HepG2 (cell line): Measurements from ENCODE around the gene CCNQ. TPM values are rescaled to one million over a fixed set of nuclear protein-coding genes. Genes with fewer than 3 reads are reported as not detected.

Experiments used
- ATAC-seq: fragments of 200-7000 bp; cut with Tn5 transposase; 3 replicates; pipeline ENCODE4 v1.9.1; 2020; ENCODE audit warnings: mild to moderate bottlenecking, moderate library complexity
- BruUV-seq: library from RNA; stranded (reverse); fragments of 400-500 nt; replicated peaks from 2 replicates; lab custom pipeline; 2021; lab: Mats Ljungman, UMichigan
- CTCF ChIA-PET: fragments of 300-600 bp; formaldehyde crosslinking; extraction: SDS; loops from one replicate; lab custom pipeline; 2021; ENCODE audit warnings: low total read pairs, inconsistent platforms, low intra/inter-chr PET ratio; lab: Yijun Ruan, JAX
- POLR2A ChIA-PET: fragments of 350-600 bp; sonication (Branson Sonifier 250); formaldehyde crosslinking; loops from one replicate; lab custom pipeline; 2020; ENCODE audit warnings: antibody characterized with exemption, inconsistent platforms; lab: Yijun Ruan, JAX
- DNase-seq: peaks from one replicate; pipeline ENCODE4 v3.0.0-alpha.2; 2015; ENCODE audit warnings: low spot score
- FAIRE-seq: peaks from 3 replicates; lab custom pipeline; 2011; peaks lifted over from hg19 to GRCh38; lab: Jason Lieb, UNC
- H2AFZ ChIP-seq: one replicate; pipeline ENCODE4 v1.6.1; 2011; ENCODE audit warnings: low read length, inconsistent platforms
- H3K27ac ChIP-seq: fragments of 300-600 bp; 3 replicates; pipeline ENCODE4 v1.8.0; 2011; ENCODE audit warnings: mixed run types, mild to moderate bottlenecking, mixed read lengths, low read length, inconsistent platforms; ENCODE audit not compliant: insufficient read depth; ENCODE audit errors: extremely low read length
- H3K27me3 ChIP-seq, 2 experiments: fragments of 200-600 bp in 1 of 2; 2 replicates in 1 of 2; 3 replicates in 1 of 2; pipeline versions ENCODE4 v1.6.0 to v1.8.0; 2011; ENCODE audit warnings: low read length in 2 of 2, mild to moderate bottlenecking in 2 of 2, moderate library complexity in 2 of 2, inconsistent platforms in 1 of 2; ENCODE audit not compliant: insufficient read depth in 2 of 2, control insufficient read depth in 1 of 2
- H3K36me3 ChIP-seq, 2 experiments: fragments of 200-600 bp in 1 of 2; replicated peaks in 1 of 2; 2 replicates in 1 of 2; 3 replicates in 1 of 2; pipeline versions ENCODE4 v1.5.1 to v1.8.0; 2011; ENCODE audit warnings: low read length in 2 of 2, inconsistent platforms in 1 of 2; ENCODE audit not compliant: insufficient read depth in 2 of 2, control insufficient read depth in 1 of 2
- H3K4me1 ChIP-seq: 2 replicates; pipeline ENCODE4 v1.5.1; 2012; ENCODE audit warnings: low read length, inconsistent platforms; ENCODE audit not compliant: insufficient read depth
- H3K4me2 ChIP-seq: 2 replicates; pipeline ENCODE4 v1.6.0; 2011; ENCODE audit warnings: low read depth, low read length, inconsistent platforms
- H3K4me3 ChIP-seq, 3 experiments: fragments of 200-600 bp in 1 of 3; sonication (generic), shearing (Covaris generic) in 1 of 3; replicated peaks in 1 of 3; 2 replicates each; pipeline ENCODE4 v1.5.1; 2011 to 2016; ENCODE audit warnings: low read length in 3 of 3, inconsistent platforms in 2 of 3, low read depth in 2 of 3, mild to moderate bottlenecking in 2 of 3, control low read depth in 1 of 3, mixed read lengths in 1 of 3; ENCODE audit not compliant: insufficient read depth in 1 of 3
- H3K79me2 ChIP-seq: one replicate; pipeline ENCODE4 v1.6.1; 2011; ENCODE audit warnings: low read length, inconsistent platforms; ENCODE audit not compliant: insufficient read depth
- H3K9ac ChIP-seq: 2 replicates; pipeline ENCODE4 v1.6.0; 2011; ENCODE audit warnings: mild to moderate bottlenecking, low read depth, low read length, inconsistent platforms; ENCODE audit not compliant: insufficient read depth
- H3K9me3 ChIP-seq: 2 replicates; pipeline ENCODE4 v1.5.1; 2012; ENCODE audit warnings: mild to moderate bottlenecking, low read length
- H4K20me1 ChIP-seq: 2 replicates; pipeline ENCODE4 v1.6.0; 2011; ENCODE audit warnings: inconsistent platforms, mild to moderate bottlenecking, low read length, moderate library complexity; ENCODE audit not compliant: insufficient read depth
- KLF12 ChIP-seq: sonication (generic); formaldehyde crosslinking; IDR thresholded peaks from 2 replicates; pipeline ENCODE4 v1.4.0; 2020; ENCODE audit warnings: missing genetic modification reagents, borderline replicate concordance
- RFX1 ChIP-seq: fragments of 450-650 bp; IDR thresholded peaks from 2 replicates; pipeline ENCODE4 v1.6.1; 2017
- RFXANK ChIP-seq: IDR thresholded peaks from 2 replicates; pipeline ENCODE4 v1.6.1; 2016
- SMAD9 ChIP-seq: sonication (generic); formaldehyde crosslinking; IDR thresholded peaks from 2 replicates; pipeline ENCODE4 v1.5.1; 2020; ENCODE audit warnings: mild to moderate bottlenecking, missing genetic modification reagents
- ZNF253 ChIP-seq: sonication (generic); formaldehyde crosslinking; IDR thresholded peaks from 2 replicates; pipeline ENCODE4 v1.8.0; 2022; ENCODE audit warnings: mild to moderate bottlenecking, missing genetic modification reagents, borderline replicate concordance
- ZNF598 ChIP-seq: sonication (generic); formaldehyde crosslinking; IDR thresholded peaks from 2 replicates; pipeline ENCODE4 v1.5.1; 2020; ENCODE audit warnings: mild to moderate bottlenecking, missing genetic modification reagents, borderline replicate concordance
- ZNF749 ChIP-seq: sonication (generic); formaldehyde crosslinking; IDR thresholded peaks from 2 replicates; pipeline ENCODE4 v1.8.0; 2022; ENCODE audit warnings: mild to moderate bottlenecking, missing genetic modification reagents, moderate library complexity, borderline replicate concordance
- WGBS: methylation state at CpG from one replicate; pipeline ENCODE4 v1.1.6; 2017; ENCODE audit warnings: low lambda C conversion rate; 5-methylcytosine and 5-hydroxymethylcytosine counted together
- in situ Hi-C: cut with HindIII; loops from 2 replicates; pipeline ENCODE4 v1.10.0; 2017; ENCODE audit warnings: low pct_unique_long_range_greater_than_20kb; ENCODE audit not compliant: extremely low pct_ligation_motif_present
- intact Hi-C: fragments of 100-400 bp; cut with micrococcal nuclease; formaldehyde crosslinking; loops from one replicate; pipeline ENCODE4 v1.10.0; 2022; ENCODE audit not compliant: unreplicated experiment
- polyA plus RNA-seq, 8 experiments: library from polyadenylated mRNA; depleted of rRNA in 3 of 8; stranded (reverse) in 7 of 8; unstranded in 1 of 8; fragments of >200 nt; fragmentation: Illumina TruSeq in 4 of 8; extraction: Trizol in 4 of 8; gene quantifications; 2 replicates each; pipeline versions ENCODE4 v1.2.1 to v1.2.3, GENCODE V29; 2011 to 2016; ENCODE audit warnings: low read depth in 4 of 8, missing spikeins in 1 of 8, mixed read lengths in 1 of 8; ENCODE audit not compliant: insufficient read depth in 1 of 8
- total RNA-seq, 5 experiments: library from RNA; depleted of rRNA; stranded (reverse); fragments of >200 nt; fragmentation: Illumina TruSeq; extraction: Trizol; gene quantifications; 2 replicates each; pipeline ENCODE4 v1.2.3, GENCODE V29; 2016; ENCODE audit warnings: low read depth in 1 of 5
- TF ChIP-seq, protein P1 (sequence below): sonication (generic); formaldehyde crosslinking; IDR thresholded peaks from 2 replicates; pipeline ENCODE4 v1.5.0; 2020; ENCODE audit warnings: missing genetic modification reagents
- TF ChIP-seq, protein P2 (sequence below): IDR thresholded peaks from 2 replicates; pipeline ENCODE4 v1.6.1; 2016; ENCODE audit warnings: missing genetic modification reagents, missing compliant biosample characterization
- TF ChIP-seq, protein P3 (sequence below): sonication (generic); IDR thresholded peaks from 2 replicates; pipeline ENCODE4 v1.6.1; 2016; ENCODE audit warnings: low read depth, borderline replicate concordance
- TF ChIP-seq, protein P4 (sequence below): sonication (generic); formaldehyde crosslinking; IDR thresholded peaks from 2 replicates; pipeline ENCODE4 v1.4.0; 2020; ENCODE audit warnings: low read depth, missing genetic modification reagents
- TF ChIP-seq, protein P5 (sequence below): IDR thresholded peaks from 2 replicates; pipeline ENCODE4 v1.6.1; 2016; ENCODE audit warnings: control low read depth

The CCNQ gene
- total and polyA plus RNA-seq, 2 of the 13 experiments (the other 11 are each of a cell fraction or from before 2014, with no cell fraction given), result 15.0 to 25.5 TPM

DNA sequence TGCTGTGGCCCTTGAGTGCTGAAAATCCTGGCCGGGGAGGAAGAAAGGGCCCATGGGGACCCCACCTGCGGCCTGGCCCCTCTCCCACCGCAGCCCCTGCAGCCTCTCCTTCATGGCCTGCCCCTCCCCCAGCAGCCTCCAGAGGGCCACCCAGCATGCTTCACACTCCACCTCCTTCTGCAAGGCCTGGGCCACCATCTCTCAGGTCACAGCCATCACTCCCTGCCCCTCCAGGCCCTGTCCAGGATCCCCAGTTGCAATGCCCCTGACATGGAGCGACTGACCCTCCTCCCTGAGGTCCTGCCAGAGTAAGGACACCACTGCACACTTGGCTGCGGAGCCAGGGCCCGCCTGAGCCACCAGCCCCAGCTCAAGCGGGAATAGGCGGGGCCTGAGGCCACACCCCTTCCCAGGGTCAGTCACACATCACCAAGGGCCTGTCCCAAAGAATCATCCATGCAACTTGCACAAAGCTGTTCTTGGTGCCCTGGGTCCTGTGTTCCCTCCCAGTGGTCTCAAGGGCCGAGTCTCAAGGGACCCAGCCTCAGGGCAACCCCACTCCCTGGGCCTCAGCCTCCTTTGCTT is 32.9 kb downstream of the CCNQ start (continued):
- TF ChIP-seq, protein P1, sequence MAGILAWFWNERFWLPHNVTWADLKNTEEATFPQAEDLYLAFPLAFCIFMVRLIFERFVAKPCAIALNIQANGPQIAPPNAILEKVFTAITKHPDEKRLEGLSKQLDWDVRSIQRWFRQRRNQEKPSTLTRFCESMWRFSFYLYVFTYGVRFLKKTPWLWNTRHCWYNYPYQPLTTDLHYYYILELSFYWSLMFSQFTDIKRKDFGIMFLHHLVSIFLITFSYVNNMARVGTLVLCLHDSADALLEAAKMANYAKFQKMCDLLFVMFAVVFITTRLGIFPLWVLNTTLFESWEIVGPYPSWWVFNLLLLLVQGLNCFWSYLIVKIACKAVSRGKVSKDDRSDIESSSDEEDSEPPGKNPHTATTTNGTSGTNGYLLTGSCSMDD (CRISPR knock-in tag), result no peak
- no peak for TF ChIP-seq RFXANK (CRISPR knock-in tag)

DNA sequence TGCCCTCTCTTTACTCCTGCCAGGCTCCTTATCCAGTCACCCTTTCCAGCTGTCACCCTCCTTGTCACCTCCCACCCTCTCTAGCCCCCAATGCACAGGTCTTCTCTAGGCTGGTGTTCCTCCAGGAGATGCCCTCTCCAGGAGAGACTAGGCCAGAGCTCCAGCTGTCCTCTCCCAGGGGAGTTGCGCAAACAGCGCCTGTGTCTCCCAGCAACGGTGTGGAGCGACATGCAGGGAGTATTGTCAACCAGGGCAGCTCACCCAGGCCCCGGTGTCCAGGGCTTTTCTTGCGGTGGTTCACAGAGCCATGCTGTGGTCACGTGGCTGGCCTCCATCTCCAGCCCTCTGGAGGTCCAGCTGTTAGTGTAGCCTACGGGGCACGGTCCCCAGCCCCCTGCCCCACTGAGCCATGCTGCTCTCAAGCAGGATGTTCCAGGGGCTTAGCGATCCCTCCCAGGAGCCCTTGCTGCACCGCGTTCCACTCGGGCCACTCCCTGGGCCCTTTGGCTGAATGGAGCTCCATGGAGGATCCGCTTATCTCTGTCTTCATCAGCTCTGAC is 34.8 kb downstream of the CCNQ start:
- Histone ChIP-seq H3K9ac (no peak overlapping the region), H3K4me1 (peaks cover 11% of the 10 kb centered on the region), H3K9me3 (no peaks in the 10 kb centered on the region), H3K4me3 (no peak overlapping the region), H3K79me2 (no peaks in the 10 kb centered on the region), H3K4me2 (no peak overlapping the region), H3K27me3 (peaks cover 2 to 33% of the 10 kb centered on the region in 2 experiments; a peak in 4 of 5 replicates), H2AFZ (no peak overlapping the region), H3K36me3 (no peaks in the 10 kb centered on the region), H4K20me1 (no peaks in the 10 kb centered on the region), H3K27ac (no peak overlapping the region)
- ChIA-PET CTCF (no interaction called here), POLR2A (no interaction called here)
- FAIRE-seq (peak; percentile 54), ATAC-seq (peak; percentile 81), DNase-seq (peak; percentile 31)
- in situ Hi-C loops (loop anchor here (5.0 kb wide), 1 partner anchor 43 kb away; no protein-coding TSS in a partner anchor), intact Hi-C loops (no loop called here)
- BruUV-seq, result no TSS peak
- WGBS, result 24% methylated on average over 5 of the region's 14 CpGs
- TF ChIP-seq KLF12 (CRISPR knock-in tag) (no peak), RFX1 (peak; percentile 63; the same call in 1 of the 2 replicates), SMAD9 (no peak), ZNF598 (CRISPR knock-in tag) (no peak), ZNF253 (no peak), ZNF749 (CRISPR knock-in tag) (no peak)
- TF ChIP-seq, protein P2, sequence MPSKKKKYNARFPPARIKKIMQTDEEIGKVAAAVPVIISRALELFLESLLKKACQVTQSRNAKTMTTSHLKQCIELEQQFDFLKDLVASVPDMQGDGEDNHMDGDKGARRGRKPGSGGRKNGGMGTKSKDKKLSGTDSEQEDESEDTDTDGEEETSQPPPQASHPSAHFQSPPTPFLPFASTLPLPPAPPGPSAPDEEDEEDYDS (CRISPR knock-in tag), result no peak
- TF ChIP-seq, protein P3, sequence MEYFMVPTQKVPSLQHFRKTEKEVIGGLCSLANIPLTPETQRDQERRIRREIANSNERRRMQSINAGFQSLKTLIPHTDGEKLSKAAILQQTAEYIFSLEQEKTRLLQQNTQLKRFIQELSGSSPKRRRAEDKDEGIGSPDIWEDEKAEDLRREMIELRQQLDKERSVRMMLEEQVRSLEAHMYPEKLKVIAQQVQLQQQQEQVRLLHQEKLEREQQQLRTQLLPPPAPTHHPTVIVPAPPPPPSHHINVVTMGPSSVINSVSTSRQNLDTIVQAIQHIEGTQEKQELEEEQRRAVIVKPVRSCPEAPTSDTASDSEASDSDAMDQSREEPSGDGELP, result peak; percentile 77; the same call in 1 of the 2 replicates
- TF ChIP-seq, protein P4, sequence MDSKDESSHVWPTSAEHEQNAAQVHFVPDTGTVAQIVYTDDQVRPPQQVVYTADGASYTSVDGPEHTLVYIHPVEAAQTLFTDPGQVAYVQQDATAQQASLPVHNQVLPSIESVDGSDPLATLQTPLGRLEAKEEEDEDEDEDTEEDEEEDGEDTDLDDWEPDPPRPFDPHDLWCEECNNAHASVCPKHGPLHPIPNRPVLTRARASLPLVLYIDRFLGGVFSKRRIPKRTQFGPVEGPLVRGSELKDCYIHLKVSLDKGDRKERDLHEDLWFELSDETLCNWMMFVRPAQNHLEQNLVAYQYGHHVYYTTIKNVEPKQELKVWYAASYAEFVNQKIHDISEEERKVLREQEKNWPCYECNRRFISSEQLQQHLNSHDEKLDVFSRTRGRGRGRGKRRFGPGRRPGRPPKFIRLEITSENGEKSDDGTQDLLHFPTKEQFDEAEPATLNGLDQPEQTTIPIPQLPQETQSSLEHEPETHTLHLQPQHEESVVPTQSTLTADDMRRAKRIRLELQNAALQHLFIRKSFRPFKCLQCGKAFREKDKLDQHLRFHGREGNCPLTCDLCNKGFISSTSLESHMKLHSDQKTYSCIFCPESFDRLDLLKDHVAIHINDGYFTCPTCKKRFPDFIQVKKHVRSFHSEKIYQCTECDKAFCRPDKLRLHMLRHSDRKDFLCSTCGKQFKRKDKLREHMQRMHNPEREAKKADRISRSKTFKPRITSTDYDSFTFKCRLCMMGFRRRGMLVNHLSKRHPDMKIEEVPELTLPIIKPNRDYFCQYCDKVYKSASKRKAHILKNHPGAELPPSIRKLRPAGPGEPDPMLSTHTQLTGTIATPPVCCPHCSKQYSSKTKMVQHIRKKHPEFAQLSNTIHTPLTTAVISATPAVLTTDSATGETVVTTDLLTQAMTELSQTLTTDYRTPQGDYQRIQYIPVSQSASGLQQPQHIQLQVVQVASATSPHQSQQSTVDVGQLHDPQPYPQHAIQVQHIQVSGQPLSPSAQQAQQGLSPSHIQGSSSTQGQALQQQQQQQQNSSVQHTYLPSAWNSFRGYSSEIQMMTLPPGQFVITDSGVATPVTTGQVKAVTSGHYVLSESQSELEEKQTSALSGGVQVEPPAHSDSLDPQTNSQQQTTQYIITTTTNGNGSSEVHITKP (CRISPR knock-in tag), result no peak
- TF ChIP-seq, protein P5, sequence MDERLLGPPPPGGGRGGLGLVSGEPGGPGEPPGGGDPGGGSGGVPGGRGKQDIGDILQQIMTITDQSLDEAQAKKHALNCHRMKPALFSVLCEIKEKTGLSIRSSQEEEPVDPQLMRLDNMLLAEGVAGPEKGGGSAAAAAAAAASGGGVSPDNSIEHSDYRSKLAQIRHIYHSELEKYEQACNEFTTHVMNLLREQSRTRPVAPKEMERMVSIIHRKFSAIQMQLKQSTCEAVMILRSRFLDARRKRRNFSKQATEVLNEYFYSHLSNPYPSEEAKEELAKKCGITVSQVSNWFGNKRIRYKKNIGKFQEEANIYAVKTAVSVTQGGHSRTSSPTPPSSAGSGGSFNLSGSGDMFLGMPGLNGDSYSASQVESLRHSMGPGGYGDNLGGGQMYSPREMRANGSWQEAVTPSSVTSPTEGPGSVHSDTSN (CRISPR knock-in tag), result peak; percentile 55; the same call in 1 of the 2 replicates
